NCI-H345 treated with DMSO at 0.1 percent for 48 hours (cell line): ENCODE measurements around the gene BEND4.
"Not testable (repeated sequence)": the region's sequence is repeated elsewhere in the genome, so short reads cannot be mapped to it uniquely, and the experiment has no call there.

ENCODE experiments used
- DNase-seq: peaks from one replicate; lab custom pipeline; 2025; ENCODE audit not compliant: unreplicated experiment; lab: John Stamatoyannopoulos, UW

BEND4 gene

DNA sequence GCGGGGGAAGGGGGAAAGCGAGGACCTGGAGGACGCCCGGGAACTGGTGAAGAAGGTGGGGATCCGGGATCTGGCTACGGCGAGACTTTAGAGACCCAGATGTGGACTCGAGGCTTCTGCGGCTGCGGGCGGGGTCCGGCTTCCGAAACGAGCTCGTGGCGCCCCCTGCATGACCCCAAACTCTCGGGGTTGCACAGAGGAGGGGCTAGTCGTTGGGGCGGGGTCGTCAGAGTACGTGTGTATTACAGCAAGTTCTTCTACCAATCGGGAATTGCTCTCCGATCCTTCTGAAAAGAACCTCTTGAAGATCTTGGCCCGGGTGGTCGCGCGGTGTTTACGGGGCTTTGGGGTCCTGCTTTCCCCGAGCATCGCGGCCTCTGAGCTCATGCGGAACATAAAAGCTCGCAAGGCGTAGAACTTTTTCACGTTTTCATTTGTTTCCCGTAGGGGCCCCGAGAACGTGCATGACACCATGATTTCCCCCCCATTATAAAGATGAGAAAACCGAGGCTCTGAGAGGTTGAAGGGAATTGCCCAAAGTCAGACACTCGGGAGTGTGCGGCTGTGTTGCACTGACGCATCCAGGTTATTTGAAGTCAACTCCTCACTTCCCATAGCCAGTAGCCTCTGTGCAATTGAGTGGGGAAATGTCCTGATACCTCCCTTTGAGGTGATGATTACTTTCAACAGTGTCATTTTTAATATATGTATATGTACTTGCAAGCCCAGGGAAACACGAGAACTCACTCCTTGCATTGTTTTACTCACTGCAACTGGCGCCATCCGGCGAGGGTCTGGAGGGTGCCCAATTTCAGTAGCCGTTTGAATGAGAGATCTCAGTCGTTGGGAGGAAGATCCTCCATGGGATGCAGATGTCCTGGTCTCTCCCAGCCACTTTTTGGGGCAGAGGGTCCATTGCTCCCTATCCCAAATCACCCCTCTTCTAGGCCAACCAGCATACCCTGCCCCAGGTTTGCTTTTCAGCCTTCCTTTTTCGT, at the start of gene BEND4:
BEND4 (minus strand) TSS at position 149 of the 998 bp plus-strand sequence. CDS start 512 bp downstream, outside the sequence.
- no peak for DNase-seq

DNA sequence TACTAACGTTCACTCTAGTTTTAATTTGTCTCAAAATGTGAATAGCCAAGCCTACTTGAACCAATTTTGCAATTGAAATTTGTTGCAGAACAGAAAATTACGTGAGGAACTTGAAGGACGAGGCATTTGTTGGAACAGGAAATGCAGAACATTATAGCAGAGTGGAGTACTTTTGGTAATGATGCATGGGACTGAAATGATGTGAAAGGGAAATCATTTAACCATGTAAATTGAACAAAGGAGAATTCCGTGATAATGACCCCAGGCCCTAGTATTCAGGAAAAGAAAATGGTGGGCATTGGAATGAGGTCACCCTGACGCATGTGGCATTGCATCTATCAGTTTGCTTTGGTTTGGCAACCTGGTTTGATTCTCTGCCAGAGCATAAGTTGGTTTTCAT, 44.9 kb upstream of the BEND4 start:
- DNase-seq = no peak

DNA sequence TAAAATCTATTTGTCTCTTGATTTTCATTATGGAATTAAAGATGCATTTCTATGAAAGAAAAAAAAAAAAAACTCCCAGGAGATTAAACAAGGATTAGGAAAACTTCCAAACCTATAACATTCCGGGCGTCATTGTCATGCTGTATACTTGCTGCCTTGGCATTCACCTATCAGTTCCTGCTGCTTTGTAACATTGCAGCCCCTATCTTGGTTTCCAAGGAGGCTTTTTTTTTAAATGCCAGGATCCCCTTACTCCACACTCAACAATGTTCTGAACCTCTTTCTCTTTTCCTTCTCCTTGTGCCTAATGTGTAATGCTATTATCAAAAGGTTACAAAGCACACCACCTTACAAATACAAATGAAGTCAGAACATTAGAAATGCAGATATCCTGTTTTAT, 20.5 kb upstream of the BEND4 start:
- DNase-seq = no peak

DNA sequence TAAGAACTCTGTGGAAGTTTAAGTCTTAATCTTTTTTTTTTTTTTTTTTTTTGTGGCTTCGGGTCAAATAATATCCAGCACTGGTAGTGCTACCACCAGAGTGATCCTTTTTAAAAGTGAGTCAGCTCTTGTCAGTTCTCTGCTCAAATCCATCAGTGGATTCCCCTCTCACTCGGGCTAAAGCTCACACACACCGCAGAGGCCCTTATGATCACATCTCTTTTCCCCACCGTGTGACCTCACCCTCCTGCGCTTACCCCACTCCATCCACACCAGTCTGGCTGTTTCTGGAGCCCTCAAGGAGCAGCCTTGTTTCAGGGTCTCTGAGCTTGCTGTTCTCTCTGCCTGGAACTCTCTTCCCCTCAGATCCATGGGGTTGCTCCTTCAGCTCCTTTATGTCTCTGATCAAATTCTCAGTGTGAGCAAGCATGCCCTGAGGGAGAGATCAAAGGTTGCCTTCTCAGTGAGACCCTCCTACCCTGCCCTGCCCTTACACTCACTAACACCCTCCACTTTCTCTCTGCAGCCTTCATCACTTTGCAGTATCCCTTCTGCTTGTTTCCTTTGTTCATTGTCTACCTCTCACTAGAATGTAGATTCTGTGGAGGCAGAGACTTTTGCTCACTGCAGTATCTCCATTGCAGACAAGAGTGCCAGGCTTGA, 19.8 kb upstream of the BEND4 start:
- DNase-seq = no peak

DNA sequence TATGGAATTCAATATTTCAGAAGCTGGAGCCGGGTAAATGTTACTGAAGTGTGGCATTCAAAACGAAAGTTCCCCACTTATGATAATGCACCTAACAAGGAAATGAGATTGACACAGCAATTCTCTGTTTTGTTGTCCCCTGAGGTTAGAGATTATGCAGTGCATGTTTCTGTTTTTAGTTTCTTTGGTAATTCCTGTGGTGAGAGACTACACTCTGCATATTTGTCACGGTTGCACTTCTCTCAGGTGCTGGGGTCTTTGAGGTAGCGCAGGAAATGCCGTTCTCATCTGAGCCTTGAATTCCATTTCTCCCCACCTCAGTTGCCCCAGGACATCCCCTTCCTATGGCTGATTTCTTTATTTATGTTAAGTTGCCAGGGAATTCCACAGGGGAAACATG, 15.3 kb upstream of the BEND4 start:
- no peak for DNase-seq

DNA sequence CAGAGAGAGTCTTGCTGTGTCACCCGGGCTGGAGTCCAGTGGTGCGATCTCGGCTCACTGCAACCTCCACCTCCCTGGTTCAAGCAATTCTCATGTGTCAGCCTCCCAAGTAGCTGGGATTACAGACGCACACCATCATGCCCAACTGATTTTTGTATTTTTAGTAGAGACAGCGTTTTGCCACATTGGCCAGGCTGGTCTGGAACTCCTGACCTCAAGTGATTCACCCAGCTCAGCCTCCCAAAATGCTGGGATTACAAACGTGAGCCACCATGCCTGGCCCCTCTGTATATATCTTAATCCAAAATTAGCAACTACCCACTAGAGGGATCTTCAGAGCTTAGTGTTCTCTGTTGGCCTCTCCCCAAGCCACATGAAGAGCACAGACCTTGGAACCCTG, 13.7 kb upstream of the BEND4 start:
- not testable (repeated sequence) for DNase-seq

DNA sequence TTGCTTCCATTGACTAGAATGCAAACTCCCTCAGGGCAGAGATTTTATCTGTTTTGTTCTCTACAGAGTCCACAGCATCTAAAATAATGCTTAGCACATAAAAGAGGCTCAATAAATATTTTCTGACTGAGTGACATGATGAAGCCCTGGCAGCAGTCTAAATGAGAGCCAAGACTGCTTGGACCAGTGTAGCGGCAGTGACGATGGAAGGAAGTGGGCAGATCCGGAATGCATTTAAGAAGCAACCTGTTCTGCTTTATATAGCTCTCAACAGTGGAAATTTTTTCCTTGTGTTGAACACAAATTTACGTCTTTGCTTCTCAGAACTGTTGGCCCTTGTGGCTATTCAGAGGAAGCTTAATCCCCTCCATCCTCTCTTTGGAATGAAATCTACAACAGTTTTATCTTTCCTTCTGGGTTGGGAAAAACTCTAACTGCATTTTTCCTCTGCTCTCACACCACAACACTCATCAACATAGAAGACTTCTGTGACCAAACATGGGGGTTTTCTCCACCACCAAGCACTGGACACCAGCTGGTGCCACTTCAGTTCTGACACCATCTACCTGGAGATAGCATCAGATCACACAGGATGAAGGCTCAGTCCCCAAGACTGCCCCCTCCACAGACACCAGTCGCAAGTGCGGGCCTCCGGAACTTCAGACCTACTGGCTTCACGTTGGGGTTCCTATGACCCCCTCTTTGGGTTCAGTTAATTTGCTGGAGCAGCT, 7.0 kb upstream of the BEND4 start:
- DNase-seq = no peak

DNA sequence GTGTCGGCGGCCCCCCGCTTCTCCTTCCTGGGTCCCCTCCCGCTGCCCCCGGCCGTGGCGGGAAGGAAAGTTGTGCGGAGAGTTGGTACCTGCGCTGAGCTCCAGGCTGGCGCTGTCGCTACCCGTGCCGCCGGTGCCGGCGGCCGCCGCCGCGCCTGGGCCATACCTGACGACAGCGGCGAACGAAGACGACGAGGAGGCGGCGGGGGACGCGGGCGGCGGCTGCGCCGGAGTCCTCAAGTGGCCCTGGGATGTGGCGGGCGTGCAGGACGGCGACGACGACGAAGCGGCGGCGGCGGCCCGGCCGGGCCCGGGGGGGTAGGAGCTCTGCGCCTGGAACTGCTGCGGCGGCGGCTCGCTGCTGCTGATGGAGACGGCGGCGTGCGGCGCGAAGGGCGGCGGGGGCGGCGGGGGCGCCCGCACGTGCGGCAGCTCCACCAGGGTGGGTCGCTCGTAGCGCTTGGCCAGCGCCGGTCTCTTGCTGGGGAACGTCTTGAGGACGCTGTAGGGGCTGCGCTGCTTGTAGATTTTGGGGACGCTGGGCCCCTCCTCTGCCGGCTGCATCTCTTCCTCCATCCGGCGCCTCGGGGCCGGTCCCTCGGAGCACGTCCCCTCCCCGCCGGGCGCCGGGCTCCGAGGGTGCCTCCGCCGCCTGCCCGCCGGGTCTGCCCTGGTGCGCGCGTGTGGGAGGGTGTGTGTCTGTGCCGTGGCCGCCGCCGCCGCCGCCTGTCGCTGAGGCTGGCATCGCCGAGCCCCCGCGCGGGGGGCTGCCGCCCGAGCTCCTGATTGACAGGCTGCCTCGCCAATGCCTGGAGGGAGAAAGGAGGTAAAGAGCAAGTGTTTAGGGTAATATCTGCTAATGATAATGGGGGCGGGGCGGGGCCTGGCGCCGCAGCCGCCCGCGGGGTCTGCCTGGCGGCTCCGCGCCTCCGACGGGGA, 618 bp downstream of the BEND4 start:
- no peak for DNase-seq

DNA sequence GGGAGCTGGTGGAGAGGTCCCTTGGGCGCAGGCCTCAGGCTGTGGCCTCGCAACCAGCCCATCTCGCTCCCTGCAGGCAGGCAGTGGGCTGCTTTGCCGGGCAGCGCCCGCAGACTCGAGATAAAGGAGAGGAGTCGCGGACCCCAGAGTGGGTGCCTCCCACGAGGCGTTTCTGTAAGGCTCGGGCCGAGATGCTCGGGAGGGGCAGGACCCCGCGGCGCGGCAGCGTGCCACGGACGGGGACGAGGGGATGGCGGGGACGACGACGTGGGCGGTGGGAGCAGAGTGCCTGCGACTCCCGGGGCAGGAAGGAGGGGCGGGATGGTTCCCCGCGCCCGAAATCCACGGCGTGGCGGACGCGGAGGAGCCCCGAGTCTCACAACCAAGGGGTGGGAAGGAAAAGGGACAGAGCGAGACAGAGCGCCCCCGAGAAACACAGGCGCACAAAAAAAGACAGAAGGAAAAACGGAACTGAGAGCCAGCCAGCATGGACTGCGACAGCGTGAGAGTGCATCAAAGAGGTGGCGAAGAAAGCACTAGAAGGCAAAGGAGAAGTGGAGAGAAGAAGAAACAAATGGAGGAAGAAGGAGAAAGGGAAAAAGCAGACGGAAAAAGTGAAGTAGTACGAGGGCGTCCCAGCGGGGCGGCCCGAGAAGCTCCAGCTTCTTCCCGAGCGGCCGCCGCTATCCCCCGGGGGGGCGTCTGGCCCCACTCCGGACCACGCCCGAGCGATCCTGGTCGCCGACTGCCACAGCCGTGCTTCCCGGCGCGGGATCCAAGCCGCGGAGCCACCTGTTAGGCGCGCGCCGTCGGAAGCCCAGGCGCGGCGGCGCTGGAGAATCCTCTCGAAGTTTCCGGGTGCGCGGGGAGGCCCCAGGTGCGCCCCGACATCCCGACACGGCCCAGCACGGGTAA, 1.5 kb downstream of the BEND4 start:
- DNase-seq = no peak

DNA sequence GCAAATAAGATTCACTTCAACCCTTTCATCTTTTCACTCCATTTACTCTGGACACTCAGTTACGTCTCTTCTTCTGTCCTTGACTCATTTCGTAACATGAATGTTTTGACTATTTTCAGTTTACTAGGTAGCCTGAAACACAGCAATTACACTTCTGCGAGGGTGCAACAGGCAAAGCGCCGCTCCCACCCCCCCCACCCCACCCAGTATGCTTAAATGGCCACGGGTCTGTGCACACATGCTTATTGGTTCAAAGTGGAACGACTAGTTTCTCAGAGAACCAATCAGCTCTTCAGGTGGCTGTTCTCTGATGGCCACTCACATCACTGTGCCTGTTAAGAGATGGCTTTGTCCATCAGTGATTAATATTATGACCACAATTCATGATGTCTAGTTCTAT, 3.5 kb downstream of the BEND4 start:
- no peak for DNase-seq

DNA sequence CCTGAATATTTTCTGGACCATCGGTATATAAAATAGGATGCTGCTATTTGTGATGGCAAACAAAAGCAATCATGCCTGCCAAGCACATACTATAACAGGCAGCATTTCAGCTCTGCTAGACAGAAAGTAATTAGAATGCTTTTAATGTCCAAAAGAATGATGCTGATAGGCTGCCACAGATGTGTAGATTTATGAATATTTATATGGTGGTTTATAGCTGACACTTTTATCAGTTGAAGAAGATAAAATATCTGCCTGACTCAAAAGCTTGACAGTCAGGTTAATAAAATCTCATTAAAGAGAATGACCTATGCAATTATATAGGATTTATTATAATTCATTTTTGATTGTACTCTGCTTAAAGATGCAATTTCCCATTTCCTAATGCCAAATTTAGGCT, 4.0 kb downstream of the BEND4 start:
- no peak for DNase-seq

DNA sequence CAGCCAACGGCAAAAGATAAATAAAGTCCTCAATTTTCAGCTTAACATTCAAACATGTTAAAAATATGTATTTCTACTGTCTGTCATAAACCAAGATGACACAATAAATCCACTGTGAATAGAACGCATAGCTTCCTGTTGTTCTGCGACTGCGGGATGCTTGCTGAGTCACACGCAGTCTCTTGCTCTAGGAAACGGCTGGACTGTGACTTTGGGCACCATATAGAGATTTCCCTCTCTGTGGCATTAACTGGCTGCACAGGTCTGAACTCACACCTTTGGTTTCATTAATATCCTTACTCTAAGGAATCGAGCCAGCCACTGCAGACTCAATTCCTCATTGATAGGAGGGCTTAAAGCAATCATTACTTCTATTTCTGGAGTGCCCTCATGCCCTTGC, 8.4 kb downstream of the BEND4 start:
- DNase-seq = no peak

DNA sequence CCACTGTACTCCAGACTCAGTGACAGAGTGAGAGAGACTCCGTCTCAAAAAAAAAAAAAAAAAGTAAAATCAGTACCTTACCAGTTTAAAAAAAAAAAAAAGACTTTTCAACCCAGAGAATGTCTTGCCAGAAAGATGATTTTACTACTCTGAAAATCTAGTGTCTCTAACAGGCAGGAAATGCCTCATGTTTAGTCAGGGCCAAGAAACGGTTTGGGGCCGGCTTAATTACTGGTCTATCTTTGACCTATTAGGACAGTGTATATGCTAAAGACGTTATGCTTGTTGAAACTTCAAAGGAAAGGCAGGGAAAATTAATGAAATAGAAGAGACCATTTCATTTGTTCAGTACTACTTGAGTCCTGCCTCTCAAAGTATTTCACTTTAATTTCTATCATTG, 9.9 kb downstream of the BEND4 start:
- DNase-seq = no peak

DNA sequence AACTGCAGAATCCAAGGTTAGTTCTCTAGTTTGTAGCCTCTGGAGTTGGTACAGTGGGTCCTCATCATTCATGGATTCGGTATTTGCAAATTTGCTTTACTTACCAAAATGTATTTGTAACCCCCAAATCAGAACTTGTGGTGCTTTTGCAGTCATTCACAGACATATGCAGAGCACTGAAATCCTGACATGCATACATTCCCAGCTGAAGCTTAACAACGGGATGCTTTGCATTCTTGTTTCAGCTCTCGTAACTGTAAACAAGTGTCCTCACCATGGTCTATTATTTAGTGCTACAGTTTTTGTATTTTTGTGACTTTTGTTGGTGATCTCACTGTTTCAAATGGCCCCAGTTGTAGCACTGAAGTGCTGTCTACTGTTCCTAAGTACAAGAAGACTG, 16.1 kb downstream of the BEND4 start:
- no peak for DNase-seq

DNA sequence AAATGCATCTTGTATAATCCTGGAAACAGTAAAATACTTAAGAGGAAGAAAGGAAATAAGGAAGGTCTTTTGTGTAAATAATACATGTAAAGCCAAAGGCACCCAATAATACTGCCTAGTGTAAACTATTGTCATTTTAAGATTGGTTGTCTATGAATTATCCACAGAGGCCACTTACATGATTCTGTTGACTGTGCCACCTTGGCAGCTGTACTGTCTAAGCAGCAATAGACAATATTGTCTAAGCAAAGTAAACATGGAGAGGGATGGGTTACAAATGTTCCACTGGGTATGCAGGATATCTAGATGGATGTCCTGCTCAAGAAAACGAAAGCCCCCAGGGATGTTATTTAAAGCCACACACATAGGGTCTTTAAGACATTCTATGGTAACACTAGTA, 19.4 kb downstream of the BEND4 start:
- no peak for DNase-seq

DNA sequence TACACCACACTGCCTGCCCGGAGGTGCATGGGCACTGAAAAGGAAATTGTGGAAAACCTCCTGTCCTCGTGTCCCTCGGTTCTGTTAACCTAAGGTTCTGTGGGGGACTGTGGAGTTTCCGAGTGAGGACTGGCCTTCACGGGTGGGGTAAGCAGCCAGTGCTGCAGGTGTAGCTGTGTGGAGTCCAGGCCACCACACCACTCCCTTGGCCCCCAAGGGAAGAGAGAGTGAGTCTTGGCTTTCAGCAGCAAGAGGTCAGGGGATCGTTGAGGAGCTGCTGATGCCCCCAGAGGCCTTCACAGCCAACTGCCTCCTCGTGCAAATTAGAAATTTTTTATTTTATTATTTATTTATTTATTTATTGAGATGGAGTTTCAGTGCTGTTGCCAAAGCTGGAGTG, 20.4 kb downstream of the BEND4 start:
- DNase-seq = no peak

DNA sequence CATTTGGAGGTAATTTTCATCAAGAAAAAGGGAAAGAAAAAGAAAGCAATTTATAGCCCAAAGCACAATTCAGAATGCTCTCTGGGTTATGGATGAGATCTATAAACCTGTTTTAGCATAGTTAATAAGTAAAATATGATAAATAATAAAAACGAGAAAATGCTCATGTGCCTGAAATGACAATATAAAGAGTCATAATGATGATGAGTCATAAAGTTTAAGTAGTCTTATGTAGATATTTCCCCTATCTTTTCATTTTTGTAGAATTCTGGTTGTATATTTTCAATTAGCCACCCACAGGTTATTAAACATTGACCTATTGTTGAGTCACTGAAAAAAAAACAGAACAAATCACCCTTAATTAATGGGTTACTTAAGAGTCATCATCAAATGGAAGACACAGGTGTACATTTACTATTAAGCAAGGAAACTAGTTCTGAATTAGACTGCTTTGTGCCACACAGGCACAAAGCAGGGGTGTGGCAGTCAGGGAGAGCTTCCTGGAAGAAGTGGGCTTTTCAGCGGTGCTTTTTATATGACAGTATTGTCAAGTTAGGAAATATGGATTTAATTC, 29.3 kb downstream of the BEND4 start:
- no peak for DNase-seq

DNA sequence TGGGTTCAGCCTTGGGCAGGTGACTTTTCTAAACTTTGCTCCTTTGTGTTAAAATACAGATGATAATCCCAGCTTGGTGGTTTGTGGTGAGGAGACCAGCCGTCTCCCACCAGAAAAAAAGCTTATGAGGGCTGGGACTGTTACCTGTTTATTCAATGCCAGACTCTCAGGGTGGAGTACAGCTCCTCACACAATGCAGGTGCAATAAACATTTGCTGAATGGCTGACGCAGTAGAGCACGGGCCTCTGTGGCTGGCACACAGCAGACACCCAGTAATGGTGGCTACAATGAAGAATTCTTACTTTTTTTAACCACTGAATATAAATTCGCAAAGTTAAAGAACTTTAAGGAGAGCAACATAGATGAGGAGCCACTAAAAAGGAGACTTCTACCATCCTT, 30.2 kb downstream of the BEND4 start:
- no peak for DNase-seq

DNA sequence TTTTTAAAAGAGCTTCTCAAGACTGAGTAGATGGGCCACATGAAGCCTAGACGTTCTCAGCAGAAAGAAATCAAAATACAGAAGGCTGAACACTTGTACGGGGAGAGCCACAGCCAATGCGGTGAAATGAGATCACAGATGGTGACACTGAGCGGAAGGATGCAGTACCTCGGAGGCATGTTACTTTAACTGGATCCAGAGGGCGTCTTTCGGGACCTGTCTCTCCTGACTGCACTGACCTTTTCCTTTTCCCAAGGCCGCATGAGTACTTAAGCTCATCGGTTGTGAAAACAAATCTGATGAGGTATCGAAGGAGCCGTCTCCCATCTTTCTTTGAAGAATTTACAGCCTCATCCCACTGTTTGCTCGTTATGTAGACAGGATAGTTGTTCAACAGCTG, 32.6 kb downstream of the BEND4 start:
- DNase-seq = no peak
